Measurements from ENCODE around the gene SUN1. TPM values are rescaled to one million over a fixed set of nuclear protein-coding genes. Genes with fewer than 3 reads are reported as not detected.
A peak's percentile ranks its signal among the peaks of the same experiment; 100 is the strongest.

Gene SUN1
- total RNA-seq, 1 donor from 2014 or later: 111 TPM

GRCh38 chr7:885893-886625, 53.8 kb downstream of the SUN1 start:
- H3K4me3 ChIP-seq: no peak overlapping the region
- DNase-seq: peak; percentile 37
- no peak for TF ChIP-seq CTCF (IDR thresholded peaks at IDR 0.05)
- H3K9me3 ChIP-seq: no peaks in the 10 kb centered on the region
- intact Hi-C loops (cut with DNase I): no loop called here
- ATAC-seq: no peak
- no peaks in the 10 kb centered on the region for H3K4me1 ChIP-seq
- H3K36me3 ChIP-seq: peaks cover 49% of the 10 kb centered on the region
- no peak overlapping the region for H3K27ac ChIP-seq
- H3K27me3 ChIP-seq (ENCODE audit: low read depth): no peaks in the 10 kb centered on the region

DNA sequence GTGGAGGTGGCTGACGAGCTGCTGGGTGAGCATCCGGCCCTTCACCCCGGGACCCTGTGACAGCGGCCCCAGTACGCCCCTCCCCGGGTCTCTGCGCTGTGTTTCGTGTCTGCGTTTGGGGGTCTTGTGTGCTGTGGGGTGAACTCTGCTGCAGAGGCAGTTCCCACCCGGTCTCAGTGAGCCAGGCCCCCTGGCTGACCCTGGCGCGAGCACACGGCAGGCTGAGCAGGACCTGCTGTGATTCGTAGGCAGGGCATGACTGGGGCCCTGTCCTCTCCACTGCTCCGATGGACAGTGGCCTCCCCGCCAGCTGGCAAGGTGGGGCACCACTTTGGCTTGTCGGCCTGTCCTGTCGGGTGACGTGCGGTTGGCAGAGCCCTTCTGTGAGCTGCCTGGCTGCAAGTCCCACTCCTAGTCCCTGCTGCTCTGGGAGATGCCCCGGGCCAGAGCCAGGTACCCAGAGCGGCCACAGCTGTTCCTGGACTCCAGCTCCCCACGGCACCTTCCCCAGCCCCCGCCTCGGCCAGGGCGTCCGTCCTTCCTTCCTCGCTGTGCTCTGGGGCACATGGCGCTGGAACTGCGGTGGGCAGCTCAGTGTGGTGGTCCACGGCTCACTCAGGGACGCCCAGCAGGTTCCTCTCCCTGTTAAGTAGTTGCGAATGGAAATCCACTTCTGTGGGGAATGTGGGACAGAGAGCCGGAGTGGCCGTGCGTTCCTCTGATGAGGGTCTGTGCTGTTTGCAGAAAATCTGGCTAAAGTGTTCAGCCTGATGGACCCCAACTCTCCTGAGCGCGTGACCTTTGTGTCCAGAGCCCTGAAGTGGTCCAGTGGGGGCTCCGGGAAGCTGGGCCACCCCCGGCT, 54.6 kb downstream of the SUN1 start:
- H3K4me1 ChIP-seq: no peaks in the 10 kb centered on the region
- peaks cover 57% of the 10 kb centered on the region for H3K36me3 ChIP-seq
- DNase-seq: peak; percentile 38
- H3K4me3 ChIP-seq: no peak overlapping the region
- no peaks in the 10 kb centered on the region for H3K9me3 ChIP-seq
- intact Hi-C loops (cut with DNase I): no loop called here
- H3K27me3 ChIP-seq (ENCODE audit: low read depth): no peaks in the 10 kb centered on the region
- no peak overlapping the region for H3K27ac ChIP-seq
- TF ChIP-seq CTCF (IDR thresholded peaks at IDR 0.05): no peak
- ATAC-seq: no peak

- no peaks in the 10 kb centered on the region for H3K9me3 ChIP-seq
- H3K36me3 ChIP-seq: peaks cover 62% of the 10 kb centered on the region
- H3K4me3 ChIP-seq: no peak overlapping the region
- ATAC-seq (no peak), DNase-seq (peak; percentile 38)
- no peaks in the 10 kb centered on the region for H3K4me1 ChIP-seq
- no peaks in the 10 kb centered on the region for H3K27me3 ChIP-seq (ENCODE audit: low read depth)
- no peak overlapping the region for H3K27ac ChIP-seq
- intact Hi-C loops (cut with DNase I): no loop called here
- no peak for TF ChIP-seq CTCF (IDR thresholded peaks at IDR 0.05)
Measured at GRCh38 chr7:887488-887820, 55.2 kb downstream of the SUN1 start.

- intact Hi-C loops (cut with DNase I): no loop called here
- H3K27me3 ChIP-seq (ENCODE audit: low read depth): no peaks in the 10 kb centered on the region
- no peaks in the 10 kb centered on the region for H3K4me1 ChIP-seq
- no peak overlapping the region for H3K27ac ChIP-seq
- peaks cover 56% of the 10 kb centered on the region for H3K36me3 ChIP-seq
- no peak for TF ChIP-seq CTCF (IDR thresholded peaks at IDR 0.05)
- DNase-seq (peak; percentile 42), ATAC-seq (no peak)
- H3K4me3 ChIP-seq: no peak overlapping the region
- H3K9me3 ChIP-seq: no peaks in the 10 kb centered on the region
Measured at GRCh38 chr7:888081-889024, 56.1 kb downstream of the SUN1 start.

DNA sequence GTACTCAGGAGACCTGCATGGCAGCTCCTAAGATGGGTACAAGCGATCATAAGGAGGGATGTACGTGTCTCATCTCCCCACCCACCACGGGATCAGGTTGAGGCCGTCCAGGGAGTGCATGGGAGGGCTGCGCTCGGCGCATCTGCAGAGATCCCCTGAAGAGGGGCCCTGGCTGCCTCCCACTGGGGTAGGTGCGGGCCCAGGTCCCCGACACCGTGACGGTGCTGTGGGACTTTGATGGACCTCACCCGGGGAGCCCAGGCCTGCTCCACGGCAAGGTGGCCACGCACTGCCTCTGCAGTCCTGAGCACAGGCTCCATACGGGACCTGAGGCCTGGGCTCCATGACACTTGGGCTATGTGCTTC, 56.7 kb downstream of the SUN1 start:
- peaks cover 61% of the 10 kb centered on the region for H3K36me3 ChIP-seq
- no peak overlapping the region for H3K4me3 ChIP-seq
- ATAC-seq: no peak
- H3K4me1 ChIP-seq: no peaks in the 10 kb centered on the region
- no peak overlapping the region for H3K27ac ChIP-seq
- no peak for DNase-seq
- H3K9me3 ChIP-seq: no peaks in the 10 kb centered on the region
- no peak for TF ChIP-seq CTCF (IDR thresholded peaks at IDR 0.05)
- H3K27me3 ChIP-seq (ENCODE audit: low read depth): no peaks in the 10 kb centered on the region
- intact Hi-C loops (cut with DNase I): no loop called here
